Liver (tissue), 9 donors: ENCODE results near the gene PRRX1. TPM values are rescaled to one million over a fixed set of nuclear protein-coding genes. Genes with fewer than 3 reads are reported as not detected.

Experiments
- DNase-seq: peaks from one replicate; pipeline ENCODE4 v3.0.0-alpha.2; 2017; ENCODE audit warnings: low spot score
- H3K27ac ChIP-seq, 2 donors: one replicate each; pipeline ENCODE4 v1.7.0; 2013; ENCODE audit warnings: inconsistent platforms in 2 of 2, low read length in 2 of 2, control low read depth in 1 of 2, low read depth in 1 of 2, mild to moderate bottlenecking in 1 of 2
- H3K27me3 ChIP-seq, 4 donors: one replicate each; pipeline versions ENCODE4 v1.6.1 to v1.7.0; 2013; ENCODE audit warnings: low read length in 3 of 4, inconsistent platforms in 1 of 4, mild to moderate bottlenecking in 1 of 4, moderate library complexity in 1 of 4; ENCODE audit not compliant: control insufficient read depth in 4 of 4, insufficient read depth in 4 of 4
- H3K36me3 ChIP-seq, 4 donors: one replicate each; pipeline versions ENCODE4 v1.6.1 to v1.7.0; 2013; ENCODE audit warnings: low read length in 3 of 4, mild to moderate bottlenecking in 3 of 4, low read depth in 1 of 4, moderate library complexity in 1 of 4; ENCODE audit not compliant: control insufficient read depth in 4 of 4, insufficient read depth in 3 of 4
- H3K4me1 ChIP-seq, 4 donors: one replicate each; pipeline versions ENCODE4 v1.6.1 to v1.7.0; 2013; ENCODE audit warnings: low read length in 3 of 4, mild to moderate bottlenecking in 3 of 4, moderate library complexity in 1 of 4; ENCODE audit not compliant: control insufficient read depth in 4 of 4, insufficient read depth in 4 of 4
- H3K4me3 ChIP-seq, 3 donors: one replicate each; pipeline versions ENCODE4 v1.6.1 to v1.7.0; 2013; ENCODE audit warnings: low read length in 3 of 3, control low read depth in 1 of 3, low read depth in 1 of 3, mild to moderate bottlenecking in 1 of 3
- H3K9ac ChIP-seq, 2 donors: one replicate each; pipeline ENCODE4 v1.7.0; 2013; ENCODE audit warnings: low read length in 2 of 2, mild to moderate bottlenecking in 2 of 2, moderate library complexity in 2 of 2, control low read depth in 1 of 2, low read depth in 1 of 2
- H3K9me3 ChIP-seq, 4 donors: one replicate each; pipeline versions ENCODE4 v1.6.1 to v1.7.0; 2013; ENCODE audit warnings: low read length in 3 of 4; ENCODE audit not compliant: control insufficient read depth in 4 of 4
- EGR1 ChIP-seq, 2 donors: IDR thresholded peaks; 2 replicates each; pipeline ENCODE4 v1.6.1; 2016 to 2018; ENCODE audit warnings: antibody characterized with exemption in 2 of 2, low read depth in 2 of 2
- FOXA2 ChIP-seq: IDR thresholded peaks from 2 replicates; pipeline ENCODE4 v1.6.1; 2016; ENCODE audit warnings: antibody characterized with exemption
- GABPA ChIP-seq, 2 donors: IDR thresholded peaks in 1 of 2; conservative IDR thresholded peaks in 1 of 2; 2 replicates each; pipeline ENCODE4 v1.6.1; 2016; ENCODE audit warnings: antibody characterized with exemption in 2 of 2, mild to moderate bottlenecking in 1 of 2, moderate library complexity in 1 of 2
- HNF4A ChIP-seq, 2 donors: conservative IDR thresholded peaks; 2 replicates each; pipeline ENCODE4 v1.6.1; 2016; ENCODE audit warnings: antibody characterized with exemption in 2 of 2, mild to moderate bottlenecking in 2 of 2
- HNF4G ChIP-seq: IDR thresholded peaks from 2 replicates; pipeline ENCODE4 v1.6.1; 2016; ENCODE audit warnings: antibody characterized with exemption
- JUND ChIP-seq, 2 donors: IDR thresholded peaks; 2 replicates each; pipeline ENCODE4 v1.6.1; 2016; ENCODE audit warnings: antibody characterized with exemption in 2 of 2
- SP1 ChIP-seq: IDR thresholded peaks from 2 replicates; pipeline ENCODE4 v1.6.1; 2018; ENCODE audit warnings: antibody characterized with exemption, mild to moderate bottlenecking
- TAF1 ChIP-seq: conservative IDR thresholded peaks from 2 replicates; pipeline ENCODE4 v1.6.1; 2016; ENCODE audit warnings: antibody characterized with exemption, mild to moderate bottlenecking
- YY1 ChIP-seq: IDR thresholded peaks from 2 replicates; pipeline ENCODE4 v1.6.1; 2016; ENCODE audit warnings: antibody characterized with exemption, mild to moderate bottlenecking
- WGBS: extraction: QIAGEN DNeasy Blood & Tissue Kit; methylation state at CpG from one replicate; pipeline ENCODE4 v1.1.7; 2013; 5-methylcytosine and 5-hydroxymethylcytosine counted together
- polyA plus RNA-seq, 2 donors: library from polyadenylated mRNA; stranded (reverse) in 1 of 2; unstranded in 1 of 2; fragments of 200-250 nt in 1 of 2; fragments of >200 nt in 1 of 2; fragmentation: Nextera tagmentation in 1 of 2; extraction: Ambion mirVana in 1 of 2; gene quantifications; one replicate each; pipeline versions ENCODE4 v1.2.1 to v1.2.3, GENCODE V29; 2013 to 2015
- total RNA-seq, 2 donors: library from RNA; depleted of rRNA; stranded (reverse); fragments of >200 nt; gene quantifications; one replicate each; pipeline ENCODE4 v1.2.3, GENCODE V29; 2014
- TF ChIP-seq, protein P1 (sequence below): IDR thresholded peaks from 2 replicates; pipeline ENCODE4 v1.6.1; 2016; ENCODE audit warnings: antibody characterized with exemption
- TF ChIP-seq, protein P2 (sequence below): IDR thresholded peaks from 2 replicates; pipeline ENCODE4 v1.6.1; 2016; ENCODE audit warnings: antibody characterized with exemption
- TF ChIP-seq, protein P3 (sequence below): IDR thresholded peaks from 2 replicates; pipeline ENCODE4 v1.6.1; 2016; ENCODE audit warnings: antibody characterized with exemption
- TF ChIP-seq, protein P4 (sequence below): fragments of 150-350 bp; IDR thresholded peaks from 2 replicates; pipeline ENCODE4 v1.5.1; 2017; ENCODE audit warnings: improper control_type of control experiment, low read depth, low read length; ENCODE audit not compliant: missing input control
- donor health status: healthy.
- donor health status: healthy.
- donor health status: healthy.
- donor health status: healthy.
- donor health status: healthy.

Gene PRRX1
- total and polyA plus RNA-seq, 4 donors, result under 0.01 to 0.37 (median 0.25) TPM; not detected in 1

DNA sequence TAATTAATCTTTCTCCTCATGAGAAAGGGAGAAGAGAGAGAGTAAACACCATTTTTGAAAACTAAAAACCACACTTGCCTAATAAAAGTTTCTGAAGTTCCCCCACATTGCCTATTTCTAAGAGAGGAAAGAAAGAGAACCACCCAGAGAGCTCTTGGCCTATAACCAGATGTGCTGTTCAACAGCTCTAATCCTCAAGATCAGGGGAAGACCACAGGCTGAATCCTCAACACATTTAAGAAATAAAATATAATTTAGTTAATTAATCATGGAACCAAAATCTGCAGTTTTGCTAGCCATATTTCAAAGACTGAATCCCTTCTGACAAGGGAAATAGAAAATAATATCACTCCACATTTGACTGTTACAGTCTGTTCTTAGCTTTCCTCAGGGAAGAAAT is 11.9 kb downstream of the PRRX1 start:
- Histone ChIP-seq H3K27ac (no peak overlapping the region), H3K27me3 (peaks cover 0 to 18% (median 13%) of the 10 kb centered on the region in 4 donors), H3K4me3 (no peak overlapping the region), H3K9ac (no peak overlapping the region), H3K9me3 (no peaks in the 10 kb centered on the region), H3K36me3 (no peaks in the 10 kb centered on the region), H3K4me1 (no peaks in the 10 kb centered on the region)
- no peak for DNase-seq
- TF ChIP-seq JUND (IDR thresholded peaks at IDR 0.05), result no peak
- TF ChIP-seq, protein P1, sequence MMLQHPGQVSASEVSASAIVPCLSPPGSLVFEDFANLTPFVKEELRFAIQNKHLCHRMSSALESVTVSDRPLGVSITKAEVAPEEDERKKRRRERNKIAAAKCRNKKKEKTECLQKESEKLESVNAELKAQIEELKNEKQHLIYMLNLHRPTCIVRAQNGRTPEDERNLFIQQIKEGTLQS, result no peak
- TF ChIP-seq, protein P2, sequence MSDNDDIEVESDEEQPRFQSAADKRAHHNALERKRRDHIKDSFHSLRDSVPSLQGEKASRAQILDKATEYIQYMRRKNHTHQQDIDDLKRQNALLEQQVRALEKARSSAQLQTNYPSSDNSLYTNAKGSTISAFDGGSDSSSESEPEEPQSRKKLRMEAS, result no peak
- TF ChIP-seq HNF4G, result no peak

DNA sequence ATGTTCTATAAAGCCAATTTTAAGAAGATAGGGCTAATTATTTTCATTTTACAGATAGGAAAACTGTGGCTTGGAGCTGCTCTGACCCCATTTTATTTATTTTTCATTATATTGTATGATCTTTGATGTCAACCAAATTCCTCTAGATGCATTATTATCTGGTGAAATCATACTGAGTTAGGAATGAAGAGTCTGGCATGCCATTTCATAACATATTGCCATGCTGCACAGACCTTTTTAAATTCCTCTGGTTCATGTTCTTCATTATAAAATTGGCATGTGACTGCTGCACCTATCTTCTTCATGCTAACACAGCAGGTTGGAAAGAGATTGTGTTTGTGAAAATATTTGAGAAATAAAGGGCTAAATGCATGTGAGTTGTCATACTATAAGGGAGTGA is 12.7 kb downstream of the PRRX1 start:
- H3K4me3 ChIP-seq, result no peak overlapping the region
- TF ChIP-seq, protein P2, result no peak
- TF ChIP-seq YY1 (no peak), GABPA (IDR thresholded peaks at IDR 0.05 in 1 of 2, conservative IDR thresholded peaks at IDR 0.05 in 1 of 2) (no peak), HNF4A (conservative IDR thresholded peaks at IDR 0.05) (no peak), EGR1 (IDR thresholded peaks at IDR 0.05; ENCODE audit: low read depth in 2 of 2) (no peak)
- H3K27me3 ChIP-seq, result peaks cover 0 to 18% (median 10%) of the 10 kb centered on the region in 4 donors

DNA sequence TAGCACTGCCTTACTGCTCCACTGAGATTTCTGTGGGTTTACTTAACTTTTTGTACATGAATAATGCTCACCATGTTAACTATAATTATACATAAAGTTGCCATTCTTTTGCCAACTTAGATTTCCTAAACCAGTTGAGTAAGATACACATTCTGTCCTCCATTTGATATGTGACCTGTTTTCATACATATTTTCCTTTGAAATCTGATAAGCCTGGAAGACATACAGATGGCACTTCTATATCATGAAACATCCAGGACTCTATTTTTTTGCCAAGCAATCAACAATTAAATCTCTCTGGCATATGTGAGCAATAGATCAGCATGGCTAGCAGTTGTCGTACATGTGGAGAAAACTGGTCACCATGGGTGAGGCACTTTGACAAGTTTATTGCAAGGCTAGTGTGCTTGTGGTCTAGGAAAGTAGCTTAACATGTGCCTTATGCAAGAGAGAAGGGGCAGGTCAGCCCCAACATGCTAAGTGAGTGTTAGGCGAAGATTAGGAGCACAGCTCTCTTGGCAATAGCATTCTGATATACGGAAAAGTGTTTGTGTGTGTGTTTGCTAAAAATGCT is 14.2 kb downstream of the PRRX1 start:
- no peak for DNase-seq
- 80% methylated on average over 3 of the region's 3 CpGs for WGBS
- Histone ChIP-seq H3K27ac (no peak overlapping the region), H3K27me3 (peaks cover 0 to 11% (median 8%) of the 10 kb centered on the region in 4 donors), H3K9ac (no peak overlapping the region), H3K9me3 (no peaks in the 10 kb centered on the region), H3K4me1 (no peaks in the 10 kb centered on the region), H3K4me3 (no peak overlapping the region), H3K36me3 (no peaks in the 10 kb centered on the region)
- no peak for TF ChIP-seq JUND (IDR thresholded peaks at IDR 0.05)

More for the DNA sequence above, 12.7 kb downstream of the PRRX1 start:
- no peak for DNase-seq
- no peaks in the 10 kb centered on the region for H3K4me1 ChIP-seq
- no peaks in the 10 kb centered on the region for H3K9me3 ChIP-seq
- H3K9ac ChIP-seq, result no peak overlapping the region
- H3K36me3 ChIP-seq, result no peaks in the 10 kb centered on the region
- no peak overlapping the region for H3K27ac ChIP-seq

DNA sequence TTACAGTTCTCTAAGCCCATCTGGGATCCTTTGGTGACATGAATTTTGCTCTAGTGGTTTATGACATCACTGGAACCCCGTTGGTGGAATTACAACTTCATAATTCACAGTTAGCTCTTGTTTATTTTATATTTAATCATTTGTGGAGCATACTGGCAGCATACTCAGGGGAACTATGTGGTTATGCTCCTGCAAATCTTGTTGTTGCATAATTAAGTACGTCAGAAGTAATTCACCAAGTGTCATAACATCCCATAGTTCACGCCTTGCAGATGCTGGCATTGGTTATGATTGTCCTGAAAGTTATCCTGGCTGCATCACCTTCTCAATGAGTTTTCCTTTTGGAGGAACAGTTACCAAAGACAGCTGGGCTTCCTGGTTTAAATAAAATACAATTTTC is 16.5 kb downstream of the PRRX1 start:
- WGBS, result 62% methylated on average over 3 of the region's 3 CpGs
- TF ChIP-seq, protein P3, sequence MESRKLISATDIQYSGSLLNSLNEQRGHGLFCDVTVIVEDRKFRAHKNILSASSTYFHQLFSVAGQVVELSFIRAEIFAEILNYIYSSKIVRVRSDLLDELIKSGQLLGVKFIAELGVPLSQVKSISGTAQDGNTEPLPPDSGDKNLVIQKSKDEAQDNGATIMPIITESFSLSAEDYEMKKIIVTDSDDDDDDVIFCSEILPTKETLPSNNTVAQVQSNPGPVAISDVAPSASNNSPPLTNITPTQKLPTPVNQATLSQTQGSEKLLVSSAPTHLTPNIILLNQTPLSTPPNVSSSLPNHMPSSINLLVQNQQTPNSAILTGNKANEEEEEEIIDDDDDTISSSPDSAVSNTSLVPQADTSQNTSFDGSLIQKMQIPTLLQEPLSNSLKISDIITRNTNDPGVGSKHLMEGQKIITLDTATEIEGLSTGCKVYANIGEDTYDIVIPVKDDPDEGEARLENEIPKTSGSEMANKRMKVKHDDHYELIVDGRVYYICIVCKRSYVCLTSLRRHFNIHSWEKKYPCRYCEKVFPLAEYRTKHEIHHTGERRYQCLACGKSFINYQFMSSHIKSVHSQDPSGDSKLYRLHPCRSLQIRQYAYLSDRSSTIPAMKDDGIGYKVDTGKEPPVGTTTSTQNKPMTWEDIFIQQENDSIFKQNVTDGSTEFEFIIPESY, result no peak
- TF ChIP-seq, protein P2, result no peak
- no peak for TF ChIP-seq SP1
- TF ChIP-seq, protein P4, sequence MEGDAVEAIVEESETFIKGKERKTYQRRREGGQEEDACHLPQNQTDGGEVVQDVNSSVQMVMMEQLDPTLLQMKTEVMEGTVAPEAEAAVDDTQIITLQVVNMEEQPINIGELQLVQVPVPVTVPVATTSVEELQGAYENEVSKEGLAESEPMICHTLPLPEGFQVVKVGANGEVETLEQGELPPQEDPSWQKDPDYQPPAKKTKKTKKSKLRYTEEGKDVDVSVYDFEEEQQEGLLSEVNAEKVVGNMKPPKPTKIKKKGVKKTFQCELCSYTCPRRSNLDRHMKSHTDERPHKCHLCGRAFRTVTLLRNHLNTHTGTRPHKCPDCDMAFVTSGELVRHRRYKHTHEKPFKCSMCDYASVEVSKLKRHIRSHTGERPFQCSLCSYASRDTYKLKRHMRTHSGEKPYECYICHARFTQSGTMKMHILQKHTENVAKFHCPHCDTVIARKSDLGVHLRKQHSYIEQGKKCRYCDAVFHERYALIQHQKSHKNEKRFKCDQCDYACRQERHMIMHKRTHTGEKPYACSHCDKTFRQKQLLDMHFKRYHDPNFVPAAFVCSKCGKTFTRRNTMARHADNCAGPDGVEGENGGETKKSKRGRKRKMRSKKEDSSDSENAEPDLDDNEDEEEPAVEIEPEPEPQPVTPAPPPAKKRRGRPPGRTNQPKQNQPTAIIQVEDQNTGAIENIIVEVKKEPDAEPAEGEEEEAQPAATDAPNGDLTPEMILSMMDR, result no peak
- TF ChIP-seq TAF1, result no peak
- no peak for TF ChIP-seq FOXA2

More for the DNA sequence above, 16.5 kb downstream of the PRRX1 start:
- no peak overlapping the region for H3K27ac ChIP-seq
- DNase-seq, result no peak
- peaks cover 0 to 8% (median 3%) of the 10 kb centered on the region in 4 donors for H3K27me3 ChIP-seq
- no peaks in the 10 kb centered on the region for H3K9me3 ChIP-seq
- H3K4me3 ChIP-seq, result no peak overlapping the region
- no peak overlapping the region for H3K9ac ChIP-seq
- H3K4me1 ChIP-seq, result no peaks in the 10 kb centered on the region
- H3K36me3 ChIP-seq, result no peaks in the 10 kb centered on the region
